Endothelial cell of umbilical vein (primary cell): Measurements from ENCODE around the gene CMSS1. TPM values are rescaled to one million over a fixed set of nuclear protein-coding genes. Genes with fewer than 3 reads are reported as not detected.

Source experiments
- BruUV-seq: library from RNA; stranded (reverse); fragments of 400-500 nt; replicated peaks from 2 replicates; lab custom pipeline; 2021; lab: Mats Ljungman, UMichigan
- CTCF ChIA-PET: fragments of 300-600, 350-600 bp; sonication (Branson Sonifier 250); formaldehyde crosslinking; loops from one replicate; lab custom pipeline; 2021; ENCODE audit warnings: antibody characterized with exemption, inconsistent platforms; lab: Charles Lee
- POLR2A ChIA-PET: fragments of 300-600, 350-600 bp; sonication (Branson Sonifier 250); formaldehyde crosslinking; loops from one replicate; lab custom pipeline; 2021; ENCODE audit warnings: antibody characterized with exemption, inconsistent platforms; lab: Charles Lee
- DNase-seq: peaks from one replicate; pipeline ENCODE4 v3.0.0-alpha.2; 2011; ENCODE audit warnings: low read depth, low spot score
- FAIRE-seq: peaks from 2 replicates; lab custom pipeline; 2011; peaks lifted over from hg19 to GRCh38; lab: Jason Lieb, UNC
- H2AFZ ChIP-seq: 2 replicates; pipeline ENCODE4 v1.6.0; 2012; ENCODE audit warnings: low read depth, low read length, control low read depth, inconsistent platforms
- H3K27ac ChIP-seq: 2 replicates; pipeline ENCODE4 v1.5.1; 2011; ENCODE audit warnings: low read depth, mild to moderate bottlenecking, control low read depth, low read length, moderate library complexity; ENCODE audit not compliant: insufficient read depth
- H3K27me3 ChIP-seq, 2 experiments: 2 replicates each; pipeline versions ENCODE4 v1.6.0 to v1.6.1; 2011; ENCODE audit warnings: low read length in 2 of 2, mixed read lengths in 1 of 2; ENCODE audit not compliant: control insufficient read depth in 2 of 2, insufficient read depth in 2 of 2
- H3K36me3 ChIP-seq, 2 experiments: 2 replicates in 1 of 2; 3 replicates in 1 of 2; pipeline ENCODE4 v1.5.1; 2011; ENCODE audit warnings: low read length in 2 of 2, mild to moderate bottlenecking in 1 of 2, moderate library complexity in 1 of 2; ENCODE audit not compliant: control insufficient read depth in 2 of 2, insufficient read depth in 2 of 2; ENCODE audit errors: extremely low read depth in 1 of 2
- H3K4me1 ChIP-seq: 3 replicates; pipeline ENCODE4 v1.5.1; 2011; ENCODE audit warnings: mild to moderate bottlenecking, low read length; ENCODE audit not compliant: control insufficient read depth, insufficient read depth; ENCODE audit errors: extremely low read depth
- H3K4me2 ChIP-seq: 2 replicates; pipeline ENCODE4 v1.6.1; 2011; ENCODE audit warnings: low read length, control low read depth, mixed read lengths; ENCODE audit not compliant: insufficient read depth
- H3K4me3 ChIP-seq, 3 experiments: fragments of 200-600 bp in 1 of 3; sonication (generic), shearing (Covaris generic) in 1 of 3; replicated peaks in 1 of 3; 2 replicates each; pipeline ENCODE4 v1.5.1; 2011 to 2016; ENCODE audit warnings: control low read depth in 3 of 3, low read length in 3 of 3, mild to moderate bottlenecking in 2 of 3, inconsistent platforms in 1 of 3, low read depth in 1 of 3, moderate library complexity in 1 of 3; ENCODE audit not compliant: insufficient read depth in 1 of 3
- H3K79me2 ChIP-seq: 2 replicates; pipeline ENCODE4 v1.6.0; 2012; ENCODE audit warnings: low read length, inconsistent platforms; ENCODE audit not compliant: control insufficient read depth, insufficient read depth
- H3K9ac ChIP-seq: replicated peaks from 2 replicates; pipeline ENCODE3; 2011; ENCODE audit warnings: low read length, control low read depth; ENCODE audit not compliant: insufficient read depth; ENCODE audit errors: extremely low read depth
- H3K9me1 ChIP-seq: replicated peaks from 3 replicates; pipeline ENCODE4 v1.6.0; 2011; ENCODE audit warnings: mild to moderate bottlenecking, low read length; ENCODE audit not compliant: control insufficient read depth, insufficient read depth; ENCODE audit errors: extremely low read depth
- H3K9me3 ChIP-seq: replicated peaks from 2 replicates; pipeline ENCODE4 v1.5.1; 2012; ENCODE audit warnings: low read length, inconsistent platforms; ENCODE audit not compliant: control insufficient read depth, insufficient read depth
- H4K20me1 ChIP-seq: replicated peaks from 2 replicates; pipeline ENCODE3; 2011; ENCODE audit warnings: mild to moderate bottlenecking, low read length; ENCODE audit not compliant: control insufficient read depth, insufficient read depth; ENCODE audit errors: extremely low read depth
- EZH2 ChIP-seq: IDR thresholded peaks from 2 replicates; pipeline ENCODE4 v1.6.1; 2012; ENCODE audit warnings: borderline replicate concordance, low read depth, mild to moderate bottlenecking, moderate library complexity, low read length, inconsistent platforms; ENCODE audit not compliant: severe bottlenecking
- FOS ChIP-seq: IDR thresholded peaks from 2 replicates; pipeline ENCODE4 v1.6.1; 2011; ENCODE audit warnings: mild to moderate bottlenecking, low read length, moderate library complexity, borderline replicate concordance; ENCODE audit not compliant: insufficient read depth
- GATA2 ChIP-seq: IDR thresholded peaks from 2 replicates; pipeline ENCODE4 v1.7.0; 2011; ENCODE audit warnings: low read depth, mild to moderate bottlenecking, moderate library complexity, mixed read lengths, low read length; ENCODE audit not compliant: insufficient read length, insufficient read depth
- JUN ChIP-seq: IDR thresholded peaks from 2 replicates; pipeline ENCODE4 v1.6.1; 2011; ENCODE audit warnings: borderline replicate concordance, low read depth; ENCODE audit not compliant: insufficient read length, insufficient read depth
- MYC ChIP-seq: IDR thresholded peaks from one replicate; pipeline ENCODE4 v1.6.1; 2011; ENCODE audit warnings: mild to moderate bottlenecking, low read depth, low read length
- POLR2A ChIP-seq: IDR thresholded peaks from 2 replicates; pipeline ENCODE4 v1.6.1; 2012; ENCODE audit warnings: low read depth, mild to moderate bottlenecking, control low read depth, low read length
- POLR2AphosphoS5 ChIP-seq: IDR thresholded peaks from 2 replicates; pipeline ENCODE4 v1.6.1; 2012; ENCODE audit warnings: low read depth, mild to moderate bottlenecking, control low read depth, low read length, moderate library complexity; ENCODE audit not compliant: insufficient read depth
- dilution Hi-C: fragments of 300-500 bp; cut with MboI; formaldehyde crosslinking; loops from one replicate; pipeline ENCODE4 v1.15.0; 2019; ENCODE audit warnings: low sequenced_read_pairs; ENCODE audit not compliant: extremely low pct_ligation_motif_present
- intact Hi-C: fragments of 100-400 bp; cut with micrococcal nuclease; formaldehyde crosslinking; loops from one replicate; pipeline ENCODE4 v1.10.0; 2022
- polyA plus RNA-seq, 4 experiments: library from polyadenylated mRNA; depleted of rRNA in 3 of 4; stranded (reverse) in 3 of 4; unstranded in 1 of 4; fragments of >200 nt; gene quantifications; 2 replicates each; pipeline versions ENCODE4 v1.2.1 to v1.2.3, GENCODE V29; 2011 to 2012; ENCODE audit warnings: missing spikeins in 1 of 4
- total RNA-seq: library from RNA; stranded (reverse); gene quantifications from 2 replicates; pipeline ENCODE4 v1.2.3, GENCODE V29; 2021
- TF ChIP-seq, protein P1 (sequence below), 2 donors: IDR thresholded peaks; 1 replicate in 1 of 2; 2 replicates in 1 of 2; pipeline ENCODE4 v1.5.1; 2011; ENCODE audit warnings: low read length in 2 of 2, mild to moderate bottlenecking in 2 of 2, moderate library complexity in 2 of 2, control low read depth in 1 of 2, inconsistent platforms in 1 of 2, low read depth in 1 of 2; ENCODE audit not compliant: insufficient read depth in 1 of 2; ENCODE audit errors: extremely low read depth in 1 of 2
- TF ChIP-seq, protein P2 (sequence below): IDR thresholded peaks from 2 replicates; pipeline ENCODE4 v1.6.1; 2011; ENCODE audit not compliant: insufficient read depth, insufficient read length

Gene CMSS1
- total and polyA plus RNA-seq, 2 donors (not counting 3 experiments of a cell fraction or from before 2014, with no cell fraction given), result 9.7 to 60.6 TPM

DNA sequence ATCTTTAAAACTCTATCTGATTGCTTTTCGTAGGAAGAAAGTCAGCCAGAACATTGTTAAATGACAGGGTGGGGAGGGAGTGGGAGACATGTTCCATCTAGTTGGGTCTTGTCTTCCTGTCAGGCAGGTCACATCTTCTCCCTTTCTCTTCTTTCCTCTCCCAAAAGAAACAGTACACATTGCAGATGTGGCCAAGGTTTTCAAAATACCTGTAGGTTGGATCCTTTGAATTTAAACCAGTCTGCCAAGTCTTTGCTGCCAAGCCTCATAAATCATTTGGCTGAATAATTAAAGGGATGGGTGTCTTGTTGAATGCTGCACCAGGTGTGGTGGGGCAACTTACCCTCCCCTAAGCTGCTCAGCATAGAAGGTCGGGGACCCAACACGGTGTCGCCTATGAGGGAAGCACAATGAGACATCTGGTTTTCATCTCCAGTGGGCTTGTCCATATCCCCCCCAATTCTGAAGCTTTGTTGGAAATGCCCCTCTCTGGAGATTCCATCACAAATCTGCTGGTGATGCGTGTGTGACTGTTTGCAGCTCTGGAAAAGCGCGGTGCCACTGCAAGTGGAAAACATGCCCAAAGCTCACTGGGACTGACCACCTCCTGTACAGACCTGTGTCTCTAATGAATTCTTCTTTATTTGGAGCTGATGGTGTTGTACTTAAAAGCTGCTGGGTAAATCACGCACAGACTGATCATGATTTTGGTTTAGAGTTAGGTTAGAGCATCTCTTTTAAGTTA, 184.0 kb downstream of the CMSS1 start:
- no peak overlapping the region for H3K4me2 ChIP-seq
- no TSS peak for BruUV-seq
- no peak for FAIRE-seq

More for the DNA sequence above, 184.0 kb downstream of the CMSS1 start:
- CTCF ChIA-PET, result interaction anchor here (1.0 to 1.6 kb wide), 5 partner anchors 14 to 253 kb away, joined by 3 to 8 read pairs (median 3); no protein-coding TSS in a partner anchor
- no peaks in the 10 kb centered on the region for H4K20me1 ChIP-seq
- no peak for TF ChIP-seq MYC
- TF ChIP-seq EZH2, result no peak
- TF ChIP-seq GATA2, result no peak
- no peak for TF ChIP-seq FOS
- TF ChIP-seq, protein P1, sequence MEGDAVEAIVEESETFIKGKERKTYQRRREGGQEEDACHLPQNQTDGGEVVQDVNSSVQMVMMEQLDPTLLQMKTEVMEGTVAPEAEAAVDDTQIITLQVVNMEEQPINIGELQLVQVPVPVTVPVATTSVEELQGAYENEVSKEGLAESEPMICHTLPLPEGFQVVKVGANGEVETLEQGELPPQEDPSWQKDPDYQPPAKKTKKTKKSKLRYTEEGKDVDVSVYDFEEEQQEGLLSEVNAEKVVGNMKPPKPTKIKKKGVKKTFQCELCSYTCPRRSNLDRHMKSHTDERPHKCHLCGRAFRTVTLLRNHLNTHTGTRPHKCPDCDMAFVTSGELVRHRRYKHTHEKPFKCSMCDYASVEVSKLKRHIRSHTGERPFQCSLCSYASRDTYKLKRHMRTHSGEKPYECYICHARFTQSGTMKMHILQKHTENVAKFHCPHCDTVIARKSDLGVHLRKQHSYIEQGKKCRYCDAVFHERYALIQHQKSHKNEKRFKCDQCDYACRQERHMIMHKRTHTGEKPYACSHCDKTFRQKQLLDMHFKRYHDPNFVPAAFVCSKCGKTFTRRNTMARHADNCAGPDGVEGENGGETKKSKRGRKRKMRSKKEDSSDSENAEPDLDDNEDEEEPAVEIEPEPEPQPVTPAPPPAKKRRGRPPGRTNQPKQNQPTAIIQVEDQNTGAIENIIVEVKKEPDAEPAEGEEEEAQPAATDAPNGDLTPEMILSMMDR (IDR thresholded peaks at IDR 0.05; ENCODE audit: extremely low read depth in 1 of 2, insufficient read depth in 1 of 2, low read depth in 1 of 2, low read length in 2 of 2), result no peak
- TF ChIP-seq, protein P2, sequence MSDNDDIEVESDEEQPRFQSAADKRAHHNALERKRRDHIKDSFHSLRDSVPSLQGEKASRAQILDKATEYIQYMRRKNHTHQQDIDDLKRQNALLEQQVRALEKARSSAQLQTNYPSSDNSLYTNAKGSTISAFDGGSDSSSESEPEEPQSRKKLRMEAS, result no peak
- TF ChIP-seq POLR2A, result no peak
- TF ChIP-seq JUN, result no peak
- no peak for TF ChIP-seq POLR2AphosphoS5
- H3K27me3 ChIP-seq, result no peaks in the 10 kb centered on the region
- no peak overlapping the region for H3K9ac ChIP-seq
- H3K9me3 ChIP-seq, result no peaks in the 10 kb centered on the region
- no peaks in the 10 kb centered on the region for H3K36me3 ChIP-seq
- no peak overlapping the region for H3K27ac ChIP-seq
- DNase-seq, result no peak
- H3K9me1 ChIP-seq, result no peaks in the 10 kb centered on the region
- H3K4me3 ChIP-seq, result no peak overlapping the region
- POLR2A ChIA-PET, result no interaction called here
- peaks cover 38% of the 10 kb centered on the region for H3K4me1 ChIP-seq
- dilution Hi-C loops (no loop called here), intact Hi-C loops (no loop called here)
- no peaks in the 10 kb centered on the region for H3K79me2 ChIP-seq
- H2AFZ ChIP-seq, result no peak overlapping the region
